ENCODE data around the gene CRY1.

CRY1 gene

GRCh38 chr12:106994579-106995220 lies 98.6 kb downstream of the CRY1 start:
- no peak for DNase-seq

DNA sequence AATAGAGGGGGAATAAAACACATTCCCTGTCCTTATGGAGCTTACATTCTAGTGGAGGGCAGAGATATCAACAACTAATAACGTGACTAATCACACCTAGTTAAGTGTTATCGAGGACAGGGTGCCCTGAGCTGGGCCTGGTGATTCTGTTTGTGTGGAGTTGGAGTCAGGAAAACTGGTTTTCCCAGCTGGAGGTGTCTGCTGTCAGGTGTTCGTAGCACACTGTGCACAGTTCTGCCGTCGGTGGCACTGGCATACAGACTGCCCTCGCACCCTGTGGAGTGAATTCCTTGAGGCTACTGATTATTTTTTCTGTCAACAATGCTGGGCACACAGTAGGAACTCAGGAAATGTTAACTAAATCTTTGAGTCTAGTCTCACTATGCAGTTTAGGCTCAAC lies 105.5 kb downstream of the CRY1 start:
- no peak for DNase-seq

GRCh38 chr12:106986625-106987389 lies 106.5 kb downstream of the CRY1 start, which contains the start of gene MTERF2:
TSS of gene MTERF2 (minus strand) at chr12:106987146. CDS start at chr12:106978714, 8,432 bp downstream.
- DNase-seq, result peak; percentile 83

DNA sequence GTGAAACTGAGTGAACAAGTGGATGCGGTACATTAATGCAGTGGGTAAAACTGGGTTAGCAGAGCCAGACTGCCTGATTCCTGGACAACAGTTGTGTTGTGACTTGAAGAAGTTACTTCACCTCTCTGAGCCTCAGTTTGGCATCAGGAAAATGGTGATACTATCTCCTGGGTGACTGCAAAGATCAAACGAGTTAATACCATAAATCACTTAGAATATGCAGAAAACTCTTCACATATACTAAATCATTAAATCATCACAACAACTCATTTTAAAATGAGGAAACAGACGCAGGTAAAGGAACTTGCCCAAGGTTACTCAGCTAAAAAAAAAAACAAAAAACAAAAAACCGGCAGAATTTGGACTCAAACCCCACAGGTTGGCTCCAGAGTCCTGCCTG lies 107.2 kb downstream of the CRY1 start:
- DNase-seq, result no peak

GRCh38 chr12:106985479-106985878 lies 107.9 kb downstream of the CRY1 start:
- DNase-seq, result no peak

GRCh38 chr12:106984588-106985137 lies 108.7 kb downstream of the CRY1 start:
- DNase-seq, result no peak

GRCh38 chr12:106982229-106982628 lies 111.1 kb downstream of the CRY1 start:
- DNase-seq, result no peak

GRCh38 chr12:106981788-106982187 lies 111.6 kb downstream of the CRY1 start:
- no peak for DNase-seq

DNA sequence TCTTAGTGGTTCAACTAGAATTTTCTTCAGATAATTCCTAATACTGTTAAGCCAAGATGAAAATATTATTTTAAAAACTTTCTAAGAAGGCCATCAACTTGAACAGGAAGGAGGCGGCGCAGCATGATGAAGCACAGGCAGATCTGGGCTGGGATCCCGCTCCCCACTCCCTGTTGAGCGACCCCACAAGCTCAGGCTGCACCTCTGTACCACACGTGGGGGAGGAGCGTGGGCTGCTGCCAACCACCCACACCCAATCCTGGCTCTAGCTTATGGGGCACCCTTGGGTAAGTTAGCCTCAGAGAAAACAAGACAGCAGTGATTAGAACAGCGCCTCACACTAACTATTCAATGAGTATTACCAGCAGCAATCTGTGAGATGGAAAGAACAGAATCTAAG lies 112.4 kb downstream of the CRY1 start:
- DNase-seq, result no peak

- DNase-seq, result no peak
These were observed 115.1 kb downstream of the CRY1 start for GRCh38 chr12:106978035-106978800.

- no peak for DNase-seq
These were observed 116.7 kb downstream of the CRY1 start for GRCh38 chr12:106976668-106977067.

DNA sequence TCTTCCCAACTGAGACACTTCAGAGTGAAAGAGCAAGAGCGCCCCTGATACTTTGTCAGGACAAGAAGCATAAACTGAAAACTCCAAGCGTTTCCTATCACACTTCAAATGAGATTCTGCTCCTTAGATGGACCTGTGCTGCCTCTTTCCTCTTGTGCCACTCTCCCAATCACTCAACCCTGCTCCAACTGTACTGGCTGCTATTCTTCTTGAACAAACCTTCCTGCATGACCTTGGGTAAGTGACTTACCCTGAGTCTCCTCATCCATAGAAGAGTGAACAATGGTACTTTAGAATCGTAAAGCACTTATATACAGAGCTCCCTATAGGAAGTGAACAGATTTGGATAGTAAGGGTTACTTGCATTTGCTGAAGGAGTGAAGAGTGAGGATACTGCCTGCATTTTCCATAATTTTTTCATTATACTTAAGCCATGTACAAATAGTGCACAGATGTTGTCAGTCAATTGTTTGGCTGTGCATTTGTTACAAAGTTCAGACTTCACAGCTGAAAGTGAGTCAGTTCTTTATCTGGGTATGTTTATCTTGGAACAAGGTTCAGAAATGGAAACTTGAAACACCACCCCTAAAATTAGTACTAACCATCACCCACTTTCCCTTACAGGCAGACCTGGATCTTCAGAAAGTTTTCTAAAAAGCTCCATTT lies 117.2 kb downstream of the CRY1 start:
- DNase-seq, result no peak

GRCh38 chr12:106975098-106975497 lies 118.3 kb downstream of the CRY1 start:
- no peak for DNase-seq

GRCh38 chr12:106974511-106974910 lies 118.8 kb downstream of the CRY1 start:
- no peak for DNase-seq

DNA sequence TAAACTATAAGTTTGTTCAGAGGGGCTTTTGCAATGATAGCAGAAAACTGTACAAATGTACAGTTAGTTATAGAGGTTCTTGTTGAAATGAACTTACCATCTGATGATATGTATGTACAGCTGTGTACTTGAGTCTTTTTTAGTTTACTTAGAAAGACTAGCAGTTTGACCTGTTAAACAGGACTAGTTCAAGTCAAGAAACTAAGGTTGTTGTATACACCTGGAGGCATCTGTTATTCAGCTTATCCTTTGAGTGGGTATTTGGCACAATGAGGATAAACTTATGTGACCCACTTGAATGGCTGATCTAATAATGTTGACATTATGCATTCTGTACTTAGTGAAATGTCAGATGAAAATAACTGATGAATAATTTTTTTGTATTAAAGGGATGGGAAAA lies 119.8 kb downstream of the CRY1 start:
- no peak for DNase-seq

GRCh38 chr12:106971065-106971464 lies 122.3 kb downstream of the CRY1 start:
- no peak for DNase-seq

DNA sequence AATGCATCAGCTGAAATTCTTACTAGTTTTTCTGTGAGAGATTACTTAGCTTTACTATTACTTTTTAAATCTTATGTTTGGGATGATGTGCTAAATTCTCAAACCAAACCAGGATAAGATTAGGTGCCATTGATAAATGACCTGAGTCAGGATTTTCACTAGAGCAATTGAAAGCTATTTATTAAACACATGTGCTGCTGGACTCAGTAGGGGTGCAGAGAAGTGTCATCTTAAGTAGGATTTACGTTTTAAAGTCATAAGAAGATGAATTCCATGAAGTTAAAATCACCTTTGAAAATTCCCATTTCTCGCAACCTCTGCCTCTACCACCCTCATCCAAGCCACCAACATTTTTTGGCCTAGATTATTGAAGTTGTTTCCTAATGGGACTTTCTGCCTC lies 128.8 kb downstream of the CRY1 start:
- no peak for DNase-seq

- DNase-seq, result no peak
These were observed 131.1 kb downstream of the CRY1 start for GRCh38 chr12:106962286-106962685.

- DNase-seq, result no peak
These were observed 132.9 kb downstream of the CRY1 start for GRCh38 chr12:106960443-106960842.

GRCh38 chr12:106957583-106957982 lies 135.8 kb downstream of the CRY1 start:
- DNase-seq, result no peak

DNA sequence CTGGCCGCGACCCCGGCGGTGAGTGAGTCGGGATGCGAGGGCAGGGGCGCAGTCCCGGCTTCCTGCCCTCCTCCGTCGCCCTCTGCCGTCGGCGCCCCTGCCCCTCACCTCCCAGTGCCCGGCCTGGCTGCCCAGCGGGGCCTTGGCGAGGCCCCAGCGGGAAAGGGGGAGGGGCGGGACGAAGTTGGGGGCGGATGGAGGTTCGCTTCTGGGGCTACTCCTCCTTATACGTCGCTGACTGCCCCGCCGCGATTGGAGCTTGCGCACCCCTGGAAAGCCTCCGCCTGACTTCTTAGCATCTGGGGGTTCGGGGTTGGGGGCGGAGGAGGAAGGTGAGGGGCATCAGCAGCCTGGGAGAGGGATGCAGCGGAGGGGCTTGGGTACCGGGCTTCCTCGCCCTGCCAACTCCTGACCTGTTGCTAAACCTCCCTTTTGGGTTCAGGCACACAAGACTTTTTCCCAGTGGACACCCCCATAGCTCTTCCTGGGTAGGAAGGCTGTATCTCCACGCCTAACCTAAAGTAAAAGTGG lies 137.2 kb downstream of the CRY1 start:
- DNase-seq, result no peak

- DNase-seq, result peak; percentile 97
These were observed 137.8 kb downstream of the CRY1 start, which contains the start of gene TMEM263 for GRCh38 chr12:106955377-106956047. TSS of gene TMEM263 (plus strand) at chr12:106955907. CDS start at chr12:106967117, 11,210 bp downstream.

Data from GDM1 (cell line).